NCI-H460 (cell line): ENCODE data around the gene HMGB1. TPM values are rescaled to one million over a fixed set of nuclear protein-coding genes. Genes with fewer than 3 reads are reported as not detected.

Experiments used
- DNase-seq: peaks from one replicate; pipeline ENCODE4 v3.0.0-alpha.2; 2016; ENCODE audit warnings: low read depth; ENCODE audit errors: extremely low read depth
- polyA plus RNA-seq: library from polyadenylated mRNA; depleted of rRNA; stranded (reverse); fragments of >200 nt; gene quantifications from 2 replicates; pipeline ENCODE4 v1.2.3, GENCODE V29; 2014; cell fraction: nucleus; rRNA removed
- total RNA-seq: library from RNA; depleted of rRNA; stranded (reverse); fragments of >200 nt; shearing (Covaris generic); gene quantifications from 2 replicates; pipeline ENCODE4 v1.2.3, GENCODE V29; 2014; rRNA removed

Gene HMGB1
- total RNA-seq: 532 and 562 TPM in 2 replicates
- 924 and 1,227 TPM in 2 replicates for polyA plus RNA-seq

- peak; percentile 97 for DNase-seq
Observed at GRCh38 chr13:30465593-30466357, at the start of gene HMGB1. TSS of gene HMGB1 (minus strand) at chr13:30465936. CDS start at chr13:30463680, 2,256 bp downstream.

DNA sequence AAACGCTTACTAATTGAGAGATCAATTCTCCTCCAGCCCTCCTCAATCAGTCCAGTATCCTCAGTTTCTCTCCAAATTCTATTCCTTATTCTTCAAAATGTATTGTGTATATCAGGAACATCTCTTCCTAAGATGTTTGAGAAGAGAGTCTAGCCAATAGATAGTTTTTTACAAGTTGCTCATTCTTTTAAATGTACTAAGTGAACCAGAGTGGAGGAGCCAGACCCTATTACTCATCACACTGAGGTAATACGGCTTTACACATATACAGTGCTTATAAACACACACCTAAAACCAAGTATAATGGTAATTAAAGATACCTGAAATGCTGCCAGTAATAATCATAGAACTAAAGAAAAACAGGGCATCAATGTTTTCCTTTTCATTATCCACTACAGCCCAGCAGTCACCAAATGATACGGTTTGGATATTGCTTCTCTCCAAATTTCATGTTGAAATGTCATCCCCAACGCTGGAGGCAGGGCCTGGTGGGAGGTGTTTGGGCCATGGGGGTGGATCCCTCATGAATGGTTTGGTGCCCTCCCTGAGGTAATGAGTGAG lies 45.2 kb upstream of the HMGB1 start:
- no peak for DNase-seq

DNA sequence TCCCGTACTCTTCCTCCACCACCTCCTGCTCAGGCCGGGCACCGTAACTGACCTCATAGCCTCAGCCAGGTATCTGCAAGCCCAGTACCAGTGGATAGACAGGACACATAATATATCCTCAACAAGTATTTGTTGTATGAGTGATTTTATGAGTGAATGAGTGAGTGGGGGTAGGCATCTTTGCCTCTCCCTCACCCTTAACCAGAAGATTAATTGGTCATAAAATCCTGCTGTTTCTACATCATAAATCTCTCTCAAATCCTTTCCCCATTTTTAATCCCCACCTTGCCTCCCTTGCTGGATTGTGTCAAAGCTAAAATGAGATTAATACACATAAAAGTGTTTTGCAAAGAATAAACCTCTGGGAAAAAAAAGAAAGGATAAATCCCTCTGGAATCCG lies 44.4 kb upstream of the HMGB1 start:
- no peak for DNase-seq

GRCh38 chr13:30509254-30510050 lies 43.7 kb upstream of the HMGB1 start:
- no peak for DNase-seq

DNA sequence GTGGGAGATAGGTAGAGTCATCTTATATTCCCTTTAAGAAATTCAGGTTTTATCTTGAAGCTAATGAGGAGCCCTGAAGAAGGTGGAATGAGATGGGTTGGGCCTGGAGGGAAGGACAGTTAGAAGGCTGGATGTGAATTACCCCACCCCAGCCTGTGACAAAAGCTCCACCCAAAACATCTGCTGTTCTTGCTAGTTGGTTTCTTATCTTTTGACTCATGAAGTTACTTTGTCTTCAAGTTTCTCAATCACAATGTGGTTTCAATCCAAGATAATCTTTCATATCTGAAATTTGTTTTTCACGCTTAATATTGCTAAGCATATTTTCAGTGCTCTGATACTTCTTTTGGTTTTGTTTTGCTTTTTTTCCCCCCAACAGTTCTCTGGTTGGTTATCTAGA lies 38.3 kb upstream of the HMGB1 start:
- no peak for DNase-seq

GRCh38 chr13:30502237-30502636 lies 36.5 kb upstream of the HMGB1 start:
- DNase-seq: no peak

- DNase-seq: no peak
Observed at GRCh38 chr13:30499338-30499737, 33.6 kb upstream of the HMGB1 start.

- DNase-seq: no peak
Observed at GRCh38 chr13:30496147-30496546, 30.4 kb upstream of the HMGB1 start.

- DNase-seq: no peak
Observed at GRCh38 chr13:30495746-30496145, 30.0 kb upstream of the HMGB1 start.

DNA sequence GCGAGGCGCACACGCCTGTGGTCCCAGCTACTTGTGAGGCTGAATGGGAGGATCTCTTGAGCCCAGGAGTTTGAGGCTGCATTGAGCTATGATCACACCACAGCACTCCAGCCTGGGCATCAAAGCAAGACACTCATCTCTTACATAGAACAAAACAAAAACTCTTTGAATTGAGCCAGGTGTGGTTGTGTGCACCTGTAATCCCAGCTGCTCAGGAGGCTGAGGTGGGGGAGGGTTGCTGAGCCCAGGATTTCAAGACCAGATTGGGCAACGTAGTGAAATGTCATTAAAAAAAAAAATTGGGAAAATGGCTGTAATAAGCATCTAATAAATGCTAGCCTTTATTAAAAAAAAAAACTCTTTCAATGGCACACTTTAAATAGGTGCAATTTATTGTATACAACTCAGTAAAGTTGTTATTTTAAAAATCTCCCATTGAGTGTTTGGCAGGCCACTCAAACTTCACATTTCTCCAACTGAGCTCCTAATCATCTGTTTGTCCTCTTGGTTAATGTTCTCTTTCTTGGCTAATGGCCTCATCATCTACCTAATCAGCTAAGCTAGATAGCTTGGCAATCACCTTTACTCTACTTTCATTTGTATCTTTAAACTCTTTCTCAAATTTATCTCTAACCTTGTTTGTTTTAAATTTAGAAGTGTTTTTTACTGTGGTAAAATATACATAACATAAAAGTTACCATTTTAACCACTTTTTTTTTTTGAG lies 28.1 kb upstream of the HMGB1 start:
- DNase-seq: no peak

DNA sequence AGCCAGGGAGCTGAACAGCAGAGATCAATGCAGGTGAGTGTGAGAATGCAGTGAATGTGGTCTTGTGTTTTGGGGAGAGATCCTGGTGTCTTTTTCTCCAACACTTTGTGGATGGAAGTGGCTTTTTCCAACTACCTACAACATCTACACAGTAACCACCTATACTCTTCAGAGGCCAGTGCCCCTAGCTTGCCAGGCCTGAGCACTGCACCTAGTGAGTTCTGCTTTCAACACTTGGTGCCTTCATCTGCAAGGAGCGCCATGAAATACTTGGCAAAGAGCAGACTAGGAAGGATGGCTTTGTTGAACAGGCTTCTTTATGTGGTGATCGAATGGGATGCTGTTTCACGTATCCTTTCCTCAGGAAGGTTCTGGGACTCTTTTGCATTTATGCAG lies 21.3 kb upstream of the HMGB1 start:
- DNase-seq: no peak

- DNase-seq: no peak
Observed at GRCh38 chr13:30486230-30487074, 20.7 kb upstream of the HMGB1 start.

DNA sequence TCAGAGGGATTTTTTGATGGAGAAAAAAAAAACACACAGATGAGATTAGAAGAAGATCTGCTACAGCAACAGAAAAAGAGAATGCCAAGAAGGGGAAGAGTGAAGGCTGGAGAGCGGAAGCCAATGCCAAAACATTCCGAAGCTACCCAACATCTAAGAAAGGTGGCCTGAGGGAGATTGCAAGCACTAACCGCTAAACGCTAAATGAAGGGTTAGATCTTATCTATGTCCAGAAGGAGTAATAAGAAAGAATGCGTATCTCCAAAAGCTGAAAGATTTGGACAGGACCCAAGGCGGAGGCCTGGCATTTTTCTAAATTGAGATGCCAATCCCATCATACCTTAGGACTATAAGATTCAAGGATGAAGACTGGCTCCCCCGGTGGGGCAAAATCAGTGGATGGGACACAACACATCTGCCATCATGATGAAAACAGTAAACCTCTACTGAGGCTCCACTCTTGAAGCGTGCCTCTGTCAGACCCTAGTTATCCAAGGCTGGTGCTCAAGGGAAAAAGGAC lies 15.6 kb upstream of the HMGB1 start:
- no peak for DNase-seq

DNA sequence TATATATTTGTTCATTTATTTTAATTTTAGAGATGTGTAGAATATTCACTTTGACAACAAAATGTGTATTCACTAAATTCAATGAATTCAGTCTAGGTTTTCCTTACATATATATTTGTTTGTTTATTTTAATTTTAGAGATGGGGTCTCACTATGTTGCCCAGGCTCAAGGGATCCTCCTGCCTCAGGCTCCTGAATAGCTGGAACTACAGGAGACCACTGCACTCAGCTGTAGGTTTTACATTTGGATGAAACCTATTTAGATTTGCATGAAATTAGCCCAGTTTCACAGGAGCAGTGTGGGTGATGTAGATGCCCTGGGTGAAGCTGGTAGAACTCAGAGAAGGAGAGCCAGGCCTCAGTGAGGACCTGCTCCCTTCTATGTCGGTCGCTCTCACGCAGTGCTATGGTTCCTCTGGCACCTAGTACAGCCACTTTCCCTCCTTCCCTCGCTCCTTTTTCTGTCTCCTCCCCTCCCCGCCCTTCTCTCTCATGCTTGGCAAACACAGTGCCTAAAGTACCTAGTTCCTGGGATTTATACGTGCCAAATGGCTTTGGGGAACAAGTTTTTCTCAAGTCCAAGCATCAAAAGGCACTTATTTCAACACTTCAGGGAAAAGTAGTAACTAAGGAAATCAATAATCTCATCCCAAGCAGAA lies 14.7 kb upstream of the HMGB1 start:
- no peak for DNase-seq

- DNase-seq: no peak
Observed at GRCh38 chr13:30479883-30480219, 14.1 kb upstream of the HMGB1 start.

DNA sequence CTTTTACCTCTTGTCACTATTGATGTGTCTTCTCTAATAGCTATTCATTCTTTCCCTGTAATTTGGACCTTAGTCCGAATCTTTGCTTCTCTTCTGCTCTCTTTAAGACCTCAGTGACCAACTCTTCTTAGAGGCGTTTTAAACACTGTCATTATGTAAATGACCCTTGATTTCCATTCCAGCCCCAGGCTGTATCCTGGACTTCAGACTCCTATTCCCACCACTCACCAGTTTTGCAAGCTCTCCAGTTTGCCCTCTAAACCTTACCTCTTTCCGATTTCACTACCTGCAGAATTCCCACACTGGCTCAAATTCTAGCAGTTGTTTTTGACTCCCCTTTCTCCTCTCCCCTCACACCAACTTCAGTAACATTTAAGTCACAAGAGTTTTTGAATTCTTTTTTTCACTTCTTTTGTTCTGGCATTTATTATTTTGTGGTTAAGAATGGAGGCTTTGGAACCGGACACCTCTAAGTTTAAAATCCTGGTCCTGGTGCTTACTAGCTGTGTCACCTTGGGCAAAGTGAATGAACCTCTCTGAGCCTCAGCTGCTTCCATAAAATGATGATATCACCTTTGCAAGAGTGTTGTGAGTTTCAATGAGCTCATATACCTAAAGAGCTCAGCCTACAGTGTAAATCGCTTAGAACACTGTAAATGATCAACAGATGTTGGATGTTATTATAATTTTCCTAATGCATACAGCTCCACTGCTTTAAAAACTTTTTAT lies 13.6 kb upstream of the HMGB1 start:
- DNase-seq: no peak

- DNase-seq: no peak
Observed at GRCh38 chr13:30477346-30478195, 11.8 kb upstream of the HMGB1 start.

- no peak for DNase-seq
Observed at GRCh38 chr13:30473675-30474074, 7.9 kb upstream of the HMGB1 start.
